GM23338 (cell line): Measurements from ENCODE around the gene CDH23. TPM values are rescaled to one million over a fixed set of nuclear protein-coding genes. Genes with fewer than 3 reads are reported as not detected.

Experiments
- ATAC-seq: fragments of 200-7000 bp; cut with Tn5 transposase; 3 replicates; pipeline ENCODE4 v1.9.1; 2020
- DNase-seq: peaks from one replicate; pipeline ENCODE4 v3.0.0-alpha.2; 2015; ENCODE audit warnings: low spot score
- H2AFZ ChIP-seq: fragments of 200-600 bp; sonication (generic); 2 replicates; pipeline ENCODE4 v1.8.0; 2016; ENCODE audit warnings: antibody characterized with exemption, mild to moderate bottlenecking, moderate library complexity
- H3F3A ChIP-seq: fragments of 200-600 bp; sonication (generic); replicated peaks from 2 replicates; pipeline ENCODE4 v1.8.0; 2017; ENCODE audit warnings: antibody characterized with exemption, mixed run types, low read depth
- H3K27ac ChIP-seq: fragments of 200-600 bp; sonication (generic); 2 replicates; pipeline ENCODE4 v1.6.1; 2016; ENCODE audit warnings: low read depth
- H3K27me3 ChIP-seq: fragments of 200-600 bp; sonication (generic); 2 replicates; pipeline ENCODE4 v1.8.0; 2016; ENCODE audit warnings: mild to moderate bottlenecking, mixed run types, moderate library complexity; ENCODE audit not compliant: insufficient read depth
- H3K36me3 ChIP-seq: fragments of 200-600 bp; sonication (generic); 2 replicates; pipeline ENCODE4 v1.8.0; 2016; ENCODE audit warnings: mild to moderate bottlenecking; ENCODE audit not compliant: insufficient read depth
- H3K4me1 ChIP-seq: fragments of 200-600 bp; sonication (generic); 2 replicates; pipeline ENCODE4 v1.8.0; 2016; ENCODE audit warnings: mild to moderate bottlenecking, moderate library complexity; ENCODE audit not compliant: insufficient read depth
- H3K4me2 ChIP-seq: fragments of 200-600 bp; sonication (generic); 2 replicates; pipeline ENCODE4 v1.7.1; 2017; ENCODE audit warnings: mixed run types
- H3K4me3 ChIP-seq: fragments of 200-600 bp; sonication (generic); 2 replicates; pipeline ENCODE4 v1.6.1; 2016; ENCODE audit warnings: mixed run types
- H3K79me2 ChIP-seq: fragments of 200-600 bp; sonication (generic); replicated peaks from 2 replicates; pipeline ENCODE4 v1.8.0; 2017; ENCODE audit warnings: mild to moderate bottlenecking; ENCODE audit not compliant: insufficient read depth
- H3K9me2 ChIP-seq: fragments of 200-600 bp; sonication (generic); 2 replicates; pipeline ENCODE4 v1.8.0; 2017; ENCODE audit not compliant: insufficient read depth
- H4K20me1 ChIP-seq: fragments of 200-600 bp; sonication (generic); replicated peaks from 2 replicates; pipeline ENCODE4 v1.8.0; 2017; ENCODE audit warnings: mild to moderate bottlenecking; ENCODE audit not compliant: insufficient read depth
- H3K27ac Mint-ChIP-seq: 2 replicates; pipeline ENCODE4 v1.8.0; 2020; ENCODE audit warnings: inconsistent platforms, mild to moderate bottlenecking, moderate library complexity, mixed read lengths
- H3K27me3 Mint-ChIP-seq: 3 replicates; pipeline ENCODE4 v1.8.0; 2022; ENCODE audit warnings: low read depth, mild to moderate bottlenecking, moderate library complexity, mixed read lengths, inconsistent platforms; ENCODE audit not compliant: insufficient read depth, poor library complexity
- H3K36me3 Mint-ChIP-seq: 3 replicates; pipeline ENCODE4 v1.8.0; 2021; ENCODE audit warnings: low read depth, mild to moderate bottlenecking, inconsistent platforms, moderate library complexity, mixed read lengths
- H3K4me1 Mint-ChIP-seq: 3 replicates; pipeline ENCODE4 v1.8.0; 2020; ENCODE audit warnings: mild to moderate bottlenecking, inconsistent platforms, mixed read lengths
- H3K4me3 Mint-ChIP-seq: 3 replicates; pipeline ENCODE4 v1.8.0; 2021; ENCODE audit warnings: moderate library complexity, mild to moderate bottlenecking, inconsistent platforms, mixed read lengths
- H3K9me3 Mint-ChIP-seq: 3 replicates; pipeline ENCODE4 v1.8.0; 2020; ENCODE audit warnings: moderate library complexity, mild to moderate bottlenecking, inconsistent platforms, mixed read lengths
- CREB1 ChIP-seq: fragments of 250-450 bp; sonication (Bioruptor Pico); IDR thresholded peaks from 2 replicates; pipeline ENCODE4 v1.5.0; 2020; ENCODE audit warnings: low read depth, mild to moderate bottlenecking, moderate library complexity
- EZH2 ChIP-seq: fragments of 200-600 bp; sonication (generic); IDR thresholded peaks from one replicate; pipeline ENCODE4 v1.8.0; 2017; ENCODE audit warnings: antibody characterized with exemption, mild to moderate bottlenecking, low read depth; ENCODE audit not compliant: unreplicated experiment
- JUNB ChIP-seq: IDR thresholded peaks from one replicate; pipeline ENCODE4 v1.6.1; 2016; ENCODE audit warnings: antibody characterized with exemption; ENCODE audit not compliant: unreplicated experiment
- NANOG ChIP-seq: IDR thresholded peaks from 2 replicates; pipeline ENCODE4 v1.6.1; 2016; ENCODE audit warnings: antibody characterized with exemption, borderline replicate concordance
- POLR2AphosphoS5 ChIP-seq: IDR thresholded peaks from 2 replicates; pipeline ENCODE4 v1.6.1; 2016; ENCODE audit warnings: antibody characterized with exemption, low read depth
- STAT1 ChIP-seq: IDR thresholded peaks from one replicate; pipeline ENCODE4 v1.6.1; 2016; ENCODE audit warnings: antibody characterized with exemption; ENCODE audit not compliant: unreplicated experiment
- ZNF114 ChIP-seq: fragments of 250-450 bp; sonication (Bioruptor Pico); IDR thresholded peaks from 2 replicates; pipeline ENCODE4 v1.5.0; 2020; ENCODE audit warnings: mild to moderate bottlenecking, moderate library complexity
- ZNF331 ChIP-seq: fragments of 250-450 bp; sonication (Bioruptor Pico); IDR thresholded peaks from 2 replicates; pipeline ENCODE4 v1.5.0; 2020; ENCODE audit warnings: low read depth, mild to moderate bottlenecking, moderate library complexity
- polyA plus RNA-seq: library from polyadenylated mRNA; unstranded; fragments of >200 nt; fragmentation: Nextera tagmentation; extraction: Ambion mirVana; gene quantifications from 2 replicates; pipeline ENCODE4 v1.2.1, GENCODE V29; 2016
- total RNA-seq: library from RNA; depleted of rRNA; stranded (reverse); fragments of >200 nt; shearing (Covaris generic); gene quantifications from 2 replicates; pipeline ENCODE4 v1.2.3, GENCODE V29; 2014
- TF ChIP-seq, protein P1 (sequence below): IDR thresholded peaks from one replicate; pipeline ENCODE4 v1.6.1; 2018; ENCODE audit warnings: antibody characterized with exemption; ENCODE audit not compliant: unreplicated experiment
- TF ChIP-seq, protein P2 (sequence below): fragments of 250-450 bp; sonication (Bioruptor Pico); IDR thresholded peaks from 2 replicates; pipeline ENCODE4 v1.5.0; 2020; ENCODE audit warnings: mild to moderate bottlenecking, moderate library complexity
- TF ChIP-seq, protein P3 (sequence below), 2 experiments: fragments of 200-600 bp in 1 of 2; sonication (generic) in 1 of 2; conservative IDR thresholded peaks; 2 replicates each; pipeline versions ENCODE4 v1.5.1 to v1.6.1; 2016 to 2017; ENCODE audit warnings: antibody characterized with exemption in 2 of 2, low read depth in 2 of 2, mild to moderate bottlenecking in 2 of 2, moderate library complexity in 1 of 2
- TF ChIP-seq, protein P4 (sequence below): IDR thresholded peaks from 2 replicates; pipeline ENCODE4 v1.6.1; 2016; ENCODE audit warnings: antibody characterized with exemption

CDH23 gene
- total and polyA plus RNA-seq, 2 experiments from 2014 or later: 0.95 to 4.3 TPM

DNA sequence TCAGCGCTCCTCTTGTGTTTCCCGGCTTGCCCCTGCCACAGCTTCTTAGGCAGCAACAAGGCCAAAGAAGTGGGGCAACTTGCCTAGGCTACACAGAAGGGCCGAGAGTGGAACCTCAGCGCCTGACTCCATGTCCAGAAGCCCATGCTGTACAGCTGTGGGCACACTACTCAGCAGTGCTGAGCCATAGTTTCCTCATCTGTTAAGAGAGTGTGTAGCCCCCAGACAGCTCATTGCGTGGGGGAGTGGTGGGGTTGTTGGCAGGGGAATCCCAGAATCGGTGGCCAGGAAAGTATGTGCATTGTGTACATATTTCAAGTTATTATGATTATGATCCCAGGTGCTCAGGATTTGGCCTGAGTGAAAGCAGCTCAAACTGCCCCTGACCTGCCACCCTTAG is 96.2 kb downstream of the CDH23 start:
- Mint-ChIP-seq H3K27me3 (peaks cover 32% of the 10 kb centered on the region), H3K4me1 (peaks cover 20% of the 10 kb centered on the region), H3K27ac (no peak overlapping the region), H3K9me3 (peaks cover 18% of the 10 kb centered on the region), H3K4me3 (no peak overlapping the region), H3K36me3 (peaks cover 6% of the 10 kb centered on the region; the same call in 1 of the 3 replicates)
- Histone ChIP-seq H3K4me1 (peaks cover 14% of the 10 kb centered on the region), H3K4me2 (no peak overlapping the region), H3K79me2 (no peaks in the 10 kb centered on the region), H3K4me3 (no peak overlapping the region), H2AFZ (no peak overlapping the region), H3K27ac (no peak overlapping the region), H3F3A (no peaks in the 10 kb centered on the region), H3K36me3 (no peaks in the 10 kb centered on the region), H4K20me1 (no peaks in the 10 kb centered on the region; the same call in 1 of the 2 replicates), H3K9me2 (no peaks in the 10 kb centered on the region), H3K27me3 (peaks cover 30% of the 10 kb centered on the region)
- no peak for TF ChIP-seq NANOG
- no peak for TF ChIP-seq POLR2AphosphoS5
- TF ChIP-seq ZNF114: no peak
- TF ChIP-seq, protein P1, sequence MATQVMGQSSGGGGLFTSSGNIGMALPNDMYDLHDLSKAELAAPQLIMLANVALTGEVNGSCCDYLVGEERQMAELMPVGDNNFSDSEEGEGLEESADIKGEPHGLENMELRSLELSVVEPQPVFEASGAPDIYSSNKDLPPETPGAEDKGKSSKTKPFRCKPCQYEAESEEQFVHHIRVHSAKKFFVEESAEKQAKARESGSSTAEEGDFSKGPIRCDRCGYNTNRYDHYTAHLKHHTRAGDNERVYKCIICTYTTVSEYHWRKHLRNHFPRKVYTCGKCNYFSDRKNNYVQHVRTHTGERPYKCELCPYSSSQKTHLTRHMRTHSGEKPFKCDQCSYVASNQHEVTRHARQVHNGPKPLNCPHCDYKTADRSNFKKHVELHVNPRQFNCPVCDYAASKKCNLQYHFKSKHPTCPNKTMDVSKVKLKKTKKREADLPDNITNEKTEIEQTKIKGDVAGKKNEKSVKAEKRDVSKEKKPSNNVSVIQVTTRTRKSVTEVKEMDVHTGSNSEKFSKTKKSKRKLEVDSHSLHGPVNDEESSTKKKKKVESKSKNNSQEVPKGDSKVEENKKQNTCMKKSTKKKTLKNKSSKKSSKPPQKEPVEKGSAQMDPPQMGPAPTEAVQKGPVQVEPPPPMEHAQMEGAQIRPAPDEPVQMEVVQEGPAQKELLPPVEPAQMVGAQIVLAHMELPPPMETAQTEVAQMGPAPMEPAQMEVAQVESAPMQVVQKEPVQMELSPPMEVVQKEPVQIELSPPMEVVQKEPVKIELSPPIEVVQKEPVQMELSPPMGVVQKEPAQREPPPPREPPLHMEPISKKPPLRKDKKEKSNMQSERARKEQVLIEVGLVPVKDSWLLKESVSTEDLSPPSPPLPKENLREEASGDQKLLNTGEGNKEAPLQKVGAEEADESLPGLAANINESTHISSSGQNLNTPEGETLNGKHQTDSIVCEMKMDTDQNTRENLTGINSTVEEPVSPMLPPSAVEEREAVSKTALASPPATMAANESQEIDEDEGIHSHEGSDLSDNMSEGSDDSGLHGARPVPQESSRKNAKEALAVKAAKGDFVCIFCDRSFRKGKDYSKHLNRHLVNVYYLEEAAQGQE: no peak
- TF ChIP-seq JUNB: no peak
- TF ChIP-seq, protein P2, sequence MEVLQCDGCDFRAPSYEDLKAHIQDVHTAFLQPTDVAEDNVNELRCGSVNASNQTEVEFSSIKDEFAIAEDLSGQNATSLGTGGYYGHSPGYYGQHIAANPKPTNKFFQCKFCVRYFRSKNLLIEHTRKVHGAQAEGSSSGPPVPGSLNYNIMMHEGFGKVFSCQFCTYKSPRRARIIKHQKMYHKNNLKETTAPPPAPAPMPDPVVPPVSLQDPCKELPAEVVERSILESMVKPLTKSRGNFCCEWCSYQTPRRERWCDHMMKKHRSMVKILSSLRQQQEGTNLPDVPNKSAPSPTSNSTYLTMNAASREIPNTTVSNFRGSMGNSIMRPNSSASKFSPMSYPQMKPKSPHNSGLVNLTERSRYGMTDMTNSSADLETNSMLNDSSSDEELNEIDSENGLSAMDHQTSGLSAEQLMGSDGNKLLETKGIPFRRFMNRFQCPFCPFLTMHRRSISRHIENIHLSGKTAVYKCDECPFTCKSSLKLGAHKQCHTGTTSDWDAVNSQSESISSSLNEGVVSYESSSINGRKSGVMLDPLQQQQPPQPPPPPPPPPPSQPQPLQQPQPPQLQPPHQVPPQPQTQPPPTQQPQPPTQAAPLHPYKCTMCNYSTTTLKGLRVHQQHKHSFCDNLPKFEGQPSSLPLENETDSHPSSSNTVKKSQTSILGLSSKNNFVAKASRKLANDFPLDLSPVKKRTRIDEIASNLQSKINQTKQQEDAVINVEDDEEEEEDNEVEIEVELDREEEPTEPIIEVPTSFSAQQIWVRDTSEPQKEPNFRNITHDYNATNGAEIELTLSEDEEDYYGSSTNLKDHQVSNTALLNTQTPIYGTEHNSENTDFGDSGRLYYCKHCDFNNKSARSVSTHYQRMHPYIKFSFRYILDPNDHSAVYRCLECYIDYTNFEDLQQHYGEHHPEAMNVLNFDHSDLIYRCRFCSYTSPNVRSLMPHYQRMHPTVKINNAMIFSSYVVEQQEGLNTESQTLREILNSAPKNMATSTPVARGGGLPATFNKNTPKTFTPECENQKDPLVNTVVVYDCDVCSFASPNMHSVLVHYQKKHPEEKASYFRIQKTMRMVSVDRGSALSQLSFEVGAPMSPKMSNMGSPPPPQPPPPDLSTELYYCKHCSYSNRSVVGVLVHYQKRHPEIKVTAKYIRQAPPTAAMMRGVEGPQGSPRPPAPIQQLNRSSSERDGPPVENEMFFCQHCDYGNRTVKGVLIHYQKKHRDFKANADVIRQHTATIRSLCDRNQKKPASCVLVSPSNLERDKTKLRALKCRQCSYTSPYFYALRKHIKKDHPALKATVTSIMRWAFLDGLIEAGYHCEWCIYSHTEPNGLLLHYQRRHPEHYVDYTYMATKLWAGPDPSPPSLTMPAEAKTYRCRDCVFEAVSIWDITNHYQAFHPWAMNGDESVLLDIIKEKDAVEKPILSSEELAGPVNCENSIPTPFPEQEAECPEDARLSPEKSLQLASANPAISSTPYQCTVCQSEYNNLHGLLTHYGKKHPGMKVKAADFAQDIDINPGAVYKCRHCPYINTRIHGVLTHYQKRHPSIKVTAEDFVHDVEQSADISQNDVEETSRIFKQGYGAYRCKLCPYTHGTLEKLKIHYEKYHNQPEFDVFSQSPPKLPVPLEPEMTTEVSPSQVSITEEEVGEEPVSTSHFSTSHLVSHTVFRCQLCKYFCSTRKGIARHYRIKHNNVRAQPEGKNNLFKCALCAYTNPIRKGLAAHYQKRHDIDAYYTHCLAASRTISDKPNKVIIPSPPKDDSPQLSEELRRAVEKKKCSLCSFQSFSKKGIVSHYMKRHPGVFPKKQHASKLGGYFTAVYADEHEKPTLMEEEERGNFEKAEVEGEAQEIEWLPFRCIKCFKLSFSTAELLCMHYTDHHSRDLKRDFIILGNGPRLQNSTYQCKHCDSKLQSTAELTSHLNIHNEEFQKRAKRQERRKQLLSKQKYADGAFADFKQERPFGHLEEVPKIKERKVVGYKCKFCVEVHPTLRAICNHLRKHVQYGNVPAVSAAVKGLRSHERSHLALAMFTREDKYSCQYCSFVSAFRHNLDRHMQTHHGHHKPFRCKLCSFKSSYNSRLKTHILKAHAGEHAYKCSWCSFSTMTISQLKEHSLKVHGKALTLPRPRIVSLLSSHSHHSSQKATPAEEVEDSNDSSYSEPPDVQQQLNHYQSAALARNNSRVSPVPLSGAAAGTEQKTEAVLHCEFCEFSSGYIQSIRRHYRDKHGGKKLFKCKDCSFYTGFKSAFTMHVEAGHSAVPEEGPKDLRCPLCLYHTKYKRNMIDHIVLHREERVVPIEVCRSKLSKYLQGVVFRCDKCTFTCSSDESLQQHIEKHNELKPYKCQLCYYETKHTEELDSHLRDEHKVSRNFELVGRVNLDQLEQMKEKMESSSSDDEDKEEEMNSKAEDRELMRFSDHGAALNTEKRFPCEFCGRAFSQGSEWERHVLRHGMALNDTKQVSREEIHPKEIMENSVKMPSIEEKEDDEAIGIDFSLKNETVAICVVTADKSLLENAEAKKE (CRISPR knock-in tag): no peak
- TF ChIP-seq CREB1 (CRISPR knock-in tag): no peak
- no peak for TF ChIP-seq STAT1
- TF ChIP-seq EZH2: no peak
- TF ChIP-seq, protein P3, sequence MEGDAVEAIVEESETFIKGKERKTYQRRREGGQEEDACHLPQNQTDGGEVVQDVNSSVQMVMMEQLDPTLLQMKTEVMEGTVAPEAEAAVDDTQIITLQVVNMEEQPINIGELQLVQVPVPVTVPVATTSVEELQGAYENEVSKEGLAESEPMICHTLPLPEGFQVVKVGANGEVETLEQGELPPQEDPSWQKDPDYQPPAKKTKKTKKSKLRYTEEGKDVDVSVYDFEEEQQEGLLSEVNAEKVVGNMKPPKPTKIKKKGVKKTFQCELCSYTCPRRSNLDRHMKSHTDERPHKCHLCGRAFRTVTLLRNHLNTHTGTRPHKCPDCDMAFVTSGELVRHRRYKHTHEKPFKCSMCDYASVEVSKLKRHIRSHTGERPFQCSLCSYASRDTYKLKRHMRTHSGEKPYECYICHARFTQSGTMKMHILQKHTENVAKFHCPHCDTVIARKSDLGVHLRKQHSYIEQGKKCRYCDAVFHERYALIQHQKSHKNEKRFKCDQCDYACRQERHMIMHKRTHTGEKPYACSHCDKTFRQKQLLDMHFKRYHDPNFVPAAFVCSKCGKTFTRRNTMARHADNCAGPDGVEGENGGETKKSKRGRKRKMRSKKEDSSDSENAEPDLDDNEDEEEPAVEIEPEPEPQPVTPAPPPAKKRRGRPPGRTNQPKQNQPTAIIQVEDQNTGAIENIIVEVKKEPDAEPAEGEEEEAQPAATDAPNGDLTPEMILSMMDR (conservative IDR thresholded peaks at IDR 0.05; ENCODE audit: low read depth in 2 of 2): no peak
- TF ChIP-seq, protein P4, sequence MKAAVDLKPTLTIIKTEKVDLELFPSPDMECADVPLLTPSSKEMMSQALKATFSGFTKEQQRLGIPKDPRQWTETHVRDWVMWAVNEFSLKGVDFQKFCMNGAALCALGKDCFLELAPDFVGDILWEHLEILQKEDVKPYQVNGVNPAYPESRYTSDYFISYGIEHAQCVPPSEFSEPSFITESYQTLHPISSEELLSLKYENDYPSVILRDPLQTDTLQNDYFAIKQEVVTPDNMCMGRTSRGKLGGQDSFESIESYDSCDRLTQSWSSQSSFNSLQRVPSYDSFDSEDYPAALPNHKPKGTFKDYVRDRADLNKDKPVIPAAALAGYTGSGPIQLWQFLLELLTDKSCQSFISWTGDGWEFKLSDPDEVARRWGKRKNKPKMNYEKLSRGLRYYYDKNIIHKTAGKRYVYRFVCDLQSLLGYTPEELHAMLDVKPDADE: no peak
- TF ChIP-seq ZNF331 (CRISPR knock-in tag): no peak
- ATAC-seq: no peak
- DNase-seq: no peak
